ENCODE measurements around the gene LYRM4. TPM values are rescaled to one million over a fixed set of nuclear protein-coding genes. Genes with fewer than 3 reads are reported as not detected.

Gene LYRM4
- total and polyA plus RNA-seq, 2 experiments from 2014 or later: 51.0 to 62.0 TPM

DNA sequence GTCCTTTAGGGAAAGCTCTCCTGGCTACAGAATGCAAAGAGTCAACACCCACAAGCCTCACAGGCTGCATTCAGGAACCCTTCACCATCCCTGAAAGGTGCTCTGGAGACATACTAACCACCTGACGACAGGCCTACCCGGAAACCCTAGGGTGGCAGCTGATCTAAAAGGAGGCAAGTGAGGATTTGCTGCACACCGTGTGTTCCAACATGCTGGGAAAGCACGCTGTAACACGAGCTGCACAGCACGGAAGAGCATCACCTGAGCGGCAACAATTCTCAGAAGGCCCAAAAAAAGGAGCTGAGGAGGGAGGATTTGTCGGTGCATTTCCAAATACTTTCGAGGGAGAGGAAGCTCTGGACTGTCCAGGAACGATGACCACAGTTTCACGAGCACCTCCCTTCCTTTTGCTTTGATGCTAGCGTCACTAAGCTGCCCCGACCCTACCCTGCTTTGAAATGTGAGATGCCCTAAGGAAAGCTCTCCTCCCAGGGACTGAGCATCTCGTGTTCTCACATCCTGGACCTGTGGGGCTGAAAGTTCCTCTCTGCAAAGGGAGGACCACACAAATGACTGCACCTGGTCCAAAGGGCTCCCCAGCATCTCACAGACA, 88.6 kb downstream of the LYRM4 start (continued):
- TF ChIP-seq, protein P1, sequence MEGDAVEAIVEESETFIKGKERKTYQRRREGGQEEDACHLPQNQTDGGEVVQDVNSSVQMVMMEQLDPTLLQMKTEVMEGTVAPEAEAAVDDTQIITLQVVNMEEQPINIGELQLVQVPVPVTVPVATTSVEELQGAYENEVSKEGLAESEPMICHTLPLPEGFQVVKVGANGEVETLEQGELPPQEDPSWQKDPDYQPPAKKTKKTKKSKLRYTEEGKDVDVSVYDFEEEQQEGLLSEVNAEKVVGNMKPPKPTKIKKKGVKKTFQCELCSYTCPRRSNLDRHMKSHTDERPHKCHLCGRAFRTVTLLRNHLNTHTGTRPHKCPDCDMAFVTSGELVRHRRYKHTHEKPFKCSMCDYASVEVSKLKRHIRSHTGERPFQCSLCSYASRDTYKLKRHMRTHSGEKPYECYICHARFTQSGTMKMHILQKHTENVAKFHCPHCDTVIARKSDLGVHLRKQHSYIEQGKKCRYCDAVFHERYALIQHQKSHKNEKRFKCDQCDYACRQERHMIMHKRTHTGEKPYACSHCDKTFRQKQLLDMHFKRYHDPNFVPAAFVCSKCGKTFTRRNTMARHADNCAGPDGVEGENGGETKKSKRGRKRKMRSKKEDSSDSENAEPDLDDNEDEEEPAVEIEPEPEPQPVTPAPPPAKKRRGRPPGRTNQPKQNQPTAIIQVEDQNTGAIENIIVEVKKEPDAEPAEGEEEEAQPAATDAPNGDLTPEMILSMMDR (conservative IDR thresholded peaks at IDR 0.05; ENCODE audit: low read depth in 2 of 2): no peak
- TF ChIP-seq, protein P2, sequence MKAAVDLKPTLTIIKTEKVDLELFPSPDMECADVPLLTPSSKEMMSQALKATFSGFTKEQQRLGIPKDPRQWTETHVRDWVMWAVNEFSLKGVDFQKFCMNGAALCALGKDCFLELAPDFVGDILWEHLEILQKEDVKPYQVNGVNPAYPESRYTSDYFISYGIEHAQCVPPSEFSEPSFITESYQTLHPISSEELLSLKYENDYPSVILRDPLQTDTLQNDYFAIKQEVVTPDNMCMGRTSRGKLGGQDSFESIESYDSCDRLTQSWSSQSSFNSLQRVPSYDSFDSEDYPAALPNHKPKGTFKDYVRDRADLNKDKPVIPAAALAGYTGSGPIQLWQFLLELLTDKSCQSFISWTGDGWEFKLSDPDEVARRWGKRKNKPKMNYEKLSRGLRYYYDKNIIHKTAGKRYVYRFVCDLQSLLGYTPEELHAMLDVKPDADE (IDR thresholded peaks at IDR 0.05): no peak
- TF ChIP-seq ZNF114 (CRISPR knock-in tag; IDR thresholded peaks at IDR 0.05): no peak
- no peak for TF ChIP-seq ZNF331 (CRISPR knock-in tag; IDR thresholded peaks at IDR 0.05; ENCODE audit: low read depth)
- no peak for TF ChIP-seq JUNB (IDR thresholded peaks at IDR 0.05; ENCODE audit: unreplicated experiment)
- no peak for TF ChIP-seq POLR2AphosphoS5 (IDR thresholded peaks at IDR 0.05; ENCODE audit: low read depth)
- TF ChIP-seq CREB1 (CRISPR knock-in tag; IDR thresholded peaks at IDR 0.05; ENCODE audit: low read depth): no peak
- TF ChIP-seq EZH2 (IDR thresholded peaks at IDR 0.05; ENCODE audit: low read depth, unreplicated experiment): no peak
- no peak for TF ChIP-seq STAT1 (IDR thresholded peaks at IDR 0.05; ENCODE audit: unreplicated experiment)
- no peak for TF ChIP-seq EZH2phosphoT487 (IDR thresholded peaks at IDR 0.05; ENCODE audit: unreplicated experiment)
- TF ChIP-seq NANOG (IDR thresholded peaks at IDR 0.05; ENCODE audit: borderline replicate concordance): no peak

DNA sequence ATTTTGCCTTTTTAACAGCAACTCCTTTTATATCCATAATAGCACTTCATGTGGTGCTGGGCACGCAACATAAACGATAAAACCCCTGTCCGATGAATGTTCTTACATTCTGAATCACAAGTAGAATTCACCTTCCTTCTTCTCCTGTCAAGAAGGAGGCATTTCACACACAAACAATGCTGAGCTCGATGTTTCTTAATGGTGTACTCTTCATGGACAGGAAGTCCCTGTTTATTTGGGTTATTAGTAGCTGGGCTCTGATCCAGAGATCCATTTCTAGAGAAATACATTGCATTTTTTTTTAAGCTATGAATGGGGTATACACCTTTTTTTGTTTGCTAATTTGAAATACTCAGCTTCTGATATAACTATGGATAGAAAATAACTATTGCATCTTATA, 93.2 kb downstream of the LYRM4 start:
- Histone ChIP-seq H3K36me3 (ENCODE audit: insufficient read depth) (no peaks in the 10 kb centered on the region), H3K79me2 (replicated peaks; ENCODE audit: insufficient read depth) (no peaks in the 10 kb centered on the region; the same call in 1 of the 2 replicates), H3K27me3 (ENCODE audit: insufficient read depth) (no peaks in the 10 kb centered on the region), H3K4me2 (no peak overlapping the region), H3K9me2 (ENCODE audit: insufficient read depth) (no peaks in the 10 kb centered on the region), H3K4me3 (no peak overlapping the region), H2AFZ (no peak overlapping the region), H3K4me1 (ENCODE audit: insufficient read depth) (peaks cover 7% of the 10 kb centered on the region; the same call in 1 of the 2 replicates), H3K27ac (ENCODE audit: low read depth) (no peak overlapping the region), H4K20me1 (replicated peaks; ENCODE audit: insufficient read depth) (peaks cover 10% of the 10 kb centered on the region), H3F3A (replicated peaks; ENCODE audit: low read depth) (no peaks in the 10 kb centered on the region)
- H3K27ac Mint-ChIP-seq: no peak overlapping the region
- H3K4me1 Mint-ChIP-seq: peaks cover 2% of the 10 kb centered on the region
- H3K4me3 Mint-ChIP-seq: no peak overlapping the region
- no peaks in the 10 kb centered on the region for H3K9me3 Mint-ChIP-seq
- no peak for DNase-seq (ENCODE audit: low spot score)
- no peaks in the 10 kb centered on the region for H3K36me3 Mint-ChIP-seq (ENCODE audit: low read depth)
- no peak for ATAC-seq
- no peaks in the 10 kb centered on the region for H3K27me3 Mint-ChIP-seq (ENCODE audit: insufficient read depth, low read depth, poor library complexity)
- TF ChIP-seq POLR2AphosphoS5 (IDR thresholded peaks at IDR 0.05; ENCODE audit: low read depth) (no peak), NANOG (IDR thresholded peaks at IDR 0.05; ENCODE audit: borderline replicate concordance) (no peak), STAT1 (IDR thresholded peaks at IDR 0.05; ENCODE audit: unreplicated experiment) (no peak), ZNF114 (CRISPR knock-in tag; IDR thresholded peaks at IDR 0.05) (no peak), EZH2 (IDR thresholded peaks at IDR 0.05; ENCODE audit: low read depth, unreplicated experiment) (no peak), CREB1 (CRISPR knock-in tag; IDR thresholded peaks at IDR 0.05; ENCODE audit: low read depth) (no peak)
- TF ChIP-seq, protein P2 (IDR thresholded peaks at IDR 0.05): no peak
- TF ChIP-seq, protein P3, sequence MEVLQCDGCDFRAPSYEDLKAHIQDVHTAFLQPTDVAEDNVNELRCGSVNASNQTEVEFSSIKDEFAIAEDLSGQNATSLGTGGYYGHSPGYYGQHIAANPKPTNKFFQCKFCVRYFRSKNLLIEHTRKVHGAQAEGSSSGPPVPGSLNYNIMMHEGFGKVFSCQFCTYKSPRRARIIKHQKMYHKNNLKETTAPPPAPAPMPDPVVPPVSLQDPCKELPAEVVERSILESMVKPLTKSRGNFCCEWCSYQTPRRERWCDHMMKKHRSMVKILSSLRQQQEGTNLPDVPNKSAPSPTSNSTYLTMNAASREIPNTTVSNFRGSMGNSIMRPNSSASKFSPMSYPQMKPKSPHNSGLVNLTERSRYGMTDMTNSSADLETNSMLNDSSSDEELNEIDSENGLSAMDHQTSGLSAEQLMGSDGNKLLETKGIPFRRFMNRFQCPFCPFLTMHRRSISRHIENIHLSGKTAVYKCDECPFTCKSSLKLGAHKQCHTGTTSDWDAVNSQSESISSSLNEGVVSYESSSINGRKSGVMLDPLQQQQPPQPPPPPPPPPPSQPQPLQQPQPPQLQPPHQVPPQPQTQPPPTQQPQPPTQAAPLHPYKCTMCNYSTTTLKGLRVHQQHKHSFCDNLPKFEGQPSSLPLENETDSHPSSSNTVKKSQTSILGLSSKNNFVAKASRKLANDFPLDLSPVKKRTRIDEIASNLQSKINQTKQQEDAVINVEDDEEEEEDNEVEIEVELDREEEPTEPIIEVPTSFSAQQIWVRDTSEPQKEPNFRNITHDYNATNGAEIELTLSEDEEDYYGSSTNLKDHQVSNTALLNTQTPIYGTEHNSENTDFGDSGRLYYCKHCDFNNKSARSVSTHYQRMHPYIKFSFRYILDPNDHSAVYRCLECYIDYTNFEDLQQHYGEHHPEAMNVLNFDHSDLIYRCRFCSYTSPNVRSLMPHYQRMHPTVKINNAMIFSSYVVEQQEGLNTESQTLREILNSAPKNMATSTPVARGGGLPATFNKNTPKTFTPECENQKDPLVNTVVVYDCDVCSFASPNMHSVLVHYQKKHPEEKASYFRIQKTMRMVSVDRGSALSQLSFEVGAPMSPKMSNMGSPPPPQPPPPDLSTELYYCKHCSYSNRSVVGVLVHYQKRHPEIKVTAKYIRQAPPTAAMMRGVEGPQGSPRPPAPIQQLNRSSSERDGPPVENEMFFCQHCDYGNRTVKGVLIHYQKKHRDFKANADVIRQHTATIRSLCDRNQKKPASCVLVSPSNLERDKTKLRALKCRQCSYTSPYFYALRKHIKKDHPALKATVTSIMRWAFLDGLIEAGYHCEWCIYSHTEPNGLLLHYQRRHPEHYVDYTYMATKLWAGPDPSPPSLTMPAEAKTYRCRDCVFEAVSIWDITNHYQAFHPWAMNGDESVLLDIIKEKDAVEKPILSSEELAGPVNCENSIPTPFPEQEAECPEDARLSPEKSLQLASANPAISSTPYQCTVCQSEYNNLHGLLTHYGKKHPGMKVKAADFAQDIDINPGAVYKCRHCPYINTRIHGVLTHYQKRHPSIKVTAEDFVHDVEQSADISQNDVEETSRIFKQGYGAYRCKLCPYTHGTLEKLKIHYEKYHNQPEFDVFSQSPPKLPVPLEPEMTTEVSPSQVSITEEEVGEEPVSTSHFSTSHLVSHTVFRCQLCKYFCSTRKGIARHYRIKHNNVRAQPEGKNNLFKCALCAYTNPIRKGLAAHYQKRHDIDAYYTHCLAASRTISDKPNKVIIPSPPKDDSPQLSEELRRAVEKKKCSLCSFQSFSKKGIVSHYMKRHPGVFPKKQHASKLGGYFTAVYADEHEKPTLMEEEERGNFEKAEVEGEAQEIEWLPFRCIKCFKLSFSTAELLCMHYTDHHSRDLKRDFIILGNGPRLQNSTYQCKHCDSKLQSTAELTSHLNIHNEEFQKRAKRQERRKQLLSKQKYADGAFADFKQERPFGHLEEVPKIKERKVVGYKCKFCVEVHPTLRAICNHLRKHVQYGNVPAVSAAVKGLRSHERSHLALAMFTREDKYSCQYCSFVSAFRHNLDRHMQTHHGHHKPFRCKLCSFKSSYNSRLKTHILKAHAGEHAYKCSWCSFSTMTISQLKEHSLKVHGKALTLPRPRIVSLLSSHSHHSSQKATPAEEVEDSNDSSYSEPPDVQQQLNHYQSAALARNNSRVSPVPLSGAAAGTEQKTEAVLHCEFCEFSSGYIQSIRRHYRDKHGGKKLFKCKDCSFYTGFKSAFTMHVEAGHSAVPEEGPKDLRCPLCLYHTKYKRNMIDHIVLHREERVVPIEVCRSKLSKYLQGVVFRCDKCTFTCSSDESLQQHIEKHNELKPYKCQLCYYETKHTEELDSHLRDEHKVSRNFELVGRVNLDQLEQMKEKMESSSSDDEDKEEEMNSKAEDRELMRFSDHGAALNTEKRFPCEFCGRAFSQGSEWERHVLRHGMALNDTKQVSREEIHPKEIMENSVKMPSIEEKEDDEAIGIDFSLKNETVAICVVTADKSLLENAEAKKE (CRISPR knock-in tag; IDR thresholded peaks at IDR 0.05): no peak
